ENCODE results near the gene TPGS1. TPM values are rescaled to one million over a fixed set of nuclear protein-coding genes. Genes with fewer than 3 reads are reported as not detected.
"Not testable (repeated sequence)": the region's sequence is repeated elsewhere in the genome, so short reads cannot be mapped to it uniquely, and the experiment has no call there.

Gene TPGS1
- total and polyA plus RNA-seq, 2 of the 8 experiments (the other 6 are each of a cell fraction or from before 2014, with no cell fraction given), result 9.1 to 10.6 TPM

GRCh38 chr19:480016-480855, 27.1 kb upstream of the TPGS1 start (continued):
- TF ChIP-seq HDAC2 (IDR thresholded peaks at IDR 0.05; ENCODE audit: borderline replicate concordance in 1 of 2, low read depth in 2 of 2, low read length in 2 of 2) (0 out of 4 replicates have a peak, but pooled peaks have one; percentile 43 to 53), RAD21 (IDR thresholded peaks at IDR 0.05 in 1 of 2, conservative IDR thresholded peaks at IDR 0.05 in 1 of 2; ENCODE audit: low read depth in 2 of 2, low read length in 2 of 2) (peak; percentile 66 to 73), BCL11A (IDR thresholded peaks at IDR 0.05; ENCODE audit: low read depth in 2 of 2, low read length in 2 of 2) (no peak), TEAD4 (IDR thresholded peaks at IDR 0.05; ENCODE audit: low read depth, low read length) (0 out of 2 replicates have a peak, but pooled peaks have one; percentile 30), BACH1 (IDR thresholded peaks at IDR 0.05; ENCODE audit: low read length) (peak; percentile 73; the same call in 1 of the 2 replicates), SIN3A (conservative IDR thresholded peaks at IDR 0.05 in 1 of 2, IDR thresholded peaks at IDR 0.05 in 1 of 2; ENCODE audit: low read depth in 1 of 2, low read length in 2 of 2) (peak in 1 of 2 experiments; percentile 54; a peak in 1 of 4 replicates), TAF1 (IDR thresholded peaks at IDR 0.05; ENCODE audit: low read depth, low read length) (no peak), EZH2 (IDR thresholded peaks at IDR 0.05; ENCODE audit: low read depth, low read length, severe bottlenecking) (no peak), KDM1A (IDR thresholded peaks at IDR 0.05; ENCODE audit: borderline replicate concordance, low read length) (peak; percentile 72; the same call in 1 of the 2 replicates)

GRCh38 chr19:481100-481499, 26.2 kb upstream of the TPGS1 start:
- H3K79me1 ChIP-seq (ENCODE audit: low read depth, low read length); FAIRE-seq; H2AK5ac ChIP-seq (ENCODE audit: low read depth, low read length); H3K36me3 ChIP-seq (ENCODE audit: control insufficient read depth in 2 of 4, insufficient read depth in 4 of 4, low read length in 3 of 4); H3K9me3 ChIP-seq (ENCODE audit: insufficient read depth in 2 of 2, low read depth in 1 of 2, low read length in 1 of 2); H3K23me2 ChIP-seq (ENCODE audit: low read depth, low read length); CTCF ChIA-PET (ENCODE audit: partially characterized antibody); H3K14ac ChIP-seq (ENCODE audit: insufficient read length); DNase-seq (ENCODE audit: low read depth in 1 of 2, low spot score in 2 of 2); H2BK5ac ChIP-seq (ENCODE audit: low read depth, low read length); H3K18ac ChIP-seq (ENCODE audit: extremely low read depth, low read length); H3K79me2 ChIP-seq (ENCODE audit: control insufficient read depth in 1 of 2, insufficient read depth in 2 of 2, low read length in 2 of 2); H3K27me3 ChIP-seq (replicated peaks in 1 of 4; ENCODE audit: control insufficient read depth in 3 of 4, extremely low read depth in 1 of 4, insufficient read depth in 3 of 4, low read length in 3 of 4); H3K4me2 ChIP-seq (ENCODE audit: insufficient read depth in 1 of 2, low read depth in 2 of 2, low read length in 2 of 2); H3K9ac ChIP-seq (replicated peaks in 1 of 4; ENCODE audit: extremely low read depth in 1 of 4, low read depth in 3 of 4, low read length in 3 of 4); H2BK15ac ChIP-seq (ENCODE audit: low read length); H4K91ac ChIP-seq (replicated peaks; ENCODE audit: insufficient read length, low read length); H4K20me1 ChIP-seq (replicated peaks in 1 of 2; ENCODE audit: control insufficient read depth in 1 of 2, insufficient read depth in 2 of 2, low read length in 2 of 2); H2BK120ac ChIP-seq (replicated peaks; ENCODE audit: low read depth, low read length); H3K56ac ChIP-seq (replicated peaks; ENCODE audit: insufficient read length, low read depth, low read length); H3K4me3 ChIP-seq (ENCODE audit: extremely low read depth in 1 of 4, insufficient read depth in 2 of 4, low read depth in 3 of 4, low read length in 4 of 4); H3K23ac ChIP-seq (ENCODE audit: insufficient read length); H2BK12ac ChIP-seq (ENCODE audit: low read depth, low read length); H2AFZ ChIP-seq (ENCODE audit: low read length); H3K27ac ChIP-seq (ENCODE audit: low read depth, low read length); H4K5ac ChIP-seq (ENCODE audit: insufficient read length, low read depth, low read length); POLR2A ChIA-PET (ENCODE audit: partially characterized antibody); H3K4ac ChIP-seq (replicated peaks; ENCODE audit: insufficient read length, low read depth, low read length); H4K8ac ChIP-seq (ENCODE audit: extremely low read depth, insufficient read depth, low read length); H2BK20ac ChIP-seq (ENCODE audit: low read length): not testable (repeated sequence)
- peaks cover 0 to 16% (median 10%) of the 10 kb centered on the region in 4 experiments; a peak in 6 of 7 replicates for H3K4me1 ChIP-seq (replicated peaks in 1 of 4; ENCODE audit: control insufficient read depth in 3 of 4, insufficient read depth in 4 of 4, low read length in 3 of 4)
- 77 to 100% methylated on average over 3 of the region's 3 CpGs for WGBS, 2 experiments (ENCODE audit: extremely low coverage in 1 of 2, insufficient coverage in 1 of 2, insufficient read length in 1 of 2, insufficient replicate concordance in 2 of 2, low coverage in 1 of 2, low lambda C conversion rate in 2 of 2, missing lambda C conversion rate in 1 of 2)
